Duodenal mucosa (tissue), 2 donors: ENCODE data around the gene TNRC6C.

Experiments used
- H3K27ac ChIP-seq: one replicate; pipeline ENCODE4 v1.7.0; 2013; ENCODE audit warnings: low read depth, low read length
- H3K27me3 ChIP-seq, 2 donors: one replicate each; pipeline ENCODE4 v1.7.0; 2013; ENCODE audit warnings: low read length in 2 of 2, control low read depth in 1 of 2; ENCODE audit not compliant: insufficient read depth in 2 of 2, control insufficient read depth in 1 of 2
- H3K36me3 ChIP-seq, 2 donors: one replicate each; pipeline ENCODE4 v1.7.0; 2013; ENCODE audit warnings: low read length in 2 of 2, control low read depth in 1 of 2; ENCODE audit not compliant: insufficient read depth in 2 of 2, control insufficient read depth in 1 of 2
- H3K4me1 ChIP-seq, 2 donors: one replicate each; pipeline ENCODE4 v1.7.0; 2013; ENCODE audit warnings: low read length in 2 of 2, control low read depth in 1 of 2; ENCODE audit not compliant: insufficient read depth in 2 of 2, control insufficient read depth in 1 of 2
- H3K4me3 ChIP-seq, 2 donors: one replicate each; pipeline ENCODE4 v1.7.0; 2013; ENCODE audit warnings: low read length in 2 of 2, low read depth in 1 of 2
- H3K9ac ChIP-seq, 2 donors: one replicate each; pipeline ENCODE4 v1.7.0; 2013; ENCODE audit warnings: low read length in 2 of 2, low read depth in 1 of 2
- H3K9me3 ChIP-seq, 2 donors: one replicate each; pipeline ENCODE4 v1.7.0; 2013; ENCODE audit warnings: low read length in 2 of 2, control low read depth in 1 of 2; ENCODE audit not compliant: control insufficient read depth in 1 of 2

The TNRC6C gene

DNA sequence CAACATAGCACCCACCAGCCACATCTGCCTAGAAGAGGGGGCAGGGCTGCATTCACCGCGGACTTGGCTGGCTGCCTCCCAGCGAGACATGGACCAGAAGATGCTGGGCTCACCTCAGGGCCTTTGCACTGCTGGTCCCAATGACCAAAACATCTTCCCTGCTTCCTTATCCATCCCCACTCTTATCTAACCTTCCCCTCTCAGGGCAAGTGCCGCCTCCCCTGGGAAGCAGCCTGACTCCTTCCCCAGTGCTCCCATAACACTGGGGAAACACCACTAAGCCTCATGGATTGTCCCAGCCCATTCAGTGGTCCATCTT is 164.4 kb downstream of the TNRC6C start:
- Histone ChIP-seq H3K4me1 (peaks cover 14 to 54% of the 10 kb centered on the region in 2 donors), H3K9ac (no peak overlapping the region), H3K9me3 (no peaks in the 10 kb centered on the region), H3K4me3 (no peak overlapping the region), H3K36me3 (peaks cover 0 to 38% of the 10 kb centered on the region in 2 donors), H3K27me3 (no peaks in the 10 kb centered on the region), H3K27ac (no peak overlapping the region)

- no peaks in the 10 kb centered on the region for H3K9me3 ChIP-seq
- no peak overlapping the region for H3K27ac ChIP-seq
- no peak overlapping the region for H3K4me3 ChIP-seq
- peaks cover 13 to 52% of the 10 kb centered on the region in 2 donors for H3K4me1 ChIP-seq
- H3K36me3 ChIP-seq: peaks cover 0 to 38% of the 10 kb centered on the region in 2 donors
- H3K27me3 ChIP-seq: no peaks in the 10 kb centered on the region
- H3K9ac ChIP-seq: no peak overlapping the region
These were observed 164.9 kb downstream of the TNRC6C start for GRCh38 chr17:78123258-78123929.

- peaks cover 0 to 34% of the 10 kb centered on the region in 2 donors for H3K36me3 ChIP-seq
- H3K4me3 ChIP-seq: no peak overlapping the region
- H3K4me1 ChIP-seq: peaks cover 17 to 58% of the 10 kb centered on the region in 2 donors
These were observed 165.8 kb downstream of the TNRC6C start for GRCh38 chr17:78124081-78124835.

DNA sequence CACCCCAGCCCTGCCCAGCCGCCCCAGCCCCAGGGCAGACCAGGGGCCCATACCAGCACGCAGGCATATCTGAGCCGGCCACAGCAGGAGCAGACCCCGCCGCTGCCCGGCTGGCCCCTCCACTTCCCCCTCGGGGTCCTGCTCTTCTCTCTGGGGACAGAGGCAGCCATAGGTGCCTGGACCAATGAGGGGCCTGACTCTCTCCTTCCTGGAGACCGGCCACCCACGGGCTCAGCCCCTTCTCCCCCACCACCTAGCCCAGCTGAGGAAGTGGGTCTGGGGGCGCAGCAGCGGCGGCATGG is 166.3 kb downstream of the TNRC6C start:
- no peak overlapping the region for H3K9ac ChIP-seq
- H3K36me3 ChIP-seq: peaks cover 0 to 34% of the 10 kb centered on the region in 2 donors
- H3K4me1 ChIP-seq: peaks cover 21 to 63% of the 10 kb centered on the region in 2 donors
- peak overlapping the region; percentile 32 for H3K27ac ChIP-seq
- H3K9me3 ChIP-seq: no peaks in the 10 kb centered on the region
- H3K27me3 ChIP-seq: no peaks in the 10 kb centered on the region
- no peak overlapping the region for H3K4me3 ChIP-seq

More at GRCh38 chr17:78124081-78124835, 165.8 kb downstream of the TNRC6C start:
- H3K9me3 ChIP-seq: no peaks in the 10 kb centered on the region
- H3K9ac ChIP-seq: no peak overlapping the region
- H3K27ac ChIP-seq: peak overlapping the region; percentile 32
- H3K27me3 ChIP-seq: no peaks in the 10 kb centered on the region

- Histone ChIP-seq H3K9me3 (no peaks in the 10 kb centered on the region), H3K4me1 (peaks cover 26 to 69% of the 10 kb centered on the region in 2 donors), H3K27me3 (no peaks in the 10 kb centered on the region), H3K4me3 (no peak overlapping the region), H3K9ac (no peak overlapping the region), H3K36me3 (peaks cover 0 to 32% of the 10 kb centered on the region in 2 donors), H3K27ac (no peak overlapping the region)
These were observed 166.8 kb downstream of the TNRC6C start for GRCh38 chr17:78125138-78125913.

DNA sequence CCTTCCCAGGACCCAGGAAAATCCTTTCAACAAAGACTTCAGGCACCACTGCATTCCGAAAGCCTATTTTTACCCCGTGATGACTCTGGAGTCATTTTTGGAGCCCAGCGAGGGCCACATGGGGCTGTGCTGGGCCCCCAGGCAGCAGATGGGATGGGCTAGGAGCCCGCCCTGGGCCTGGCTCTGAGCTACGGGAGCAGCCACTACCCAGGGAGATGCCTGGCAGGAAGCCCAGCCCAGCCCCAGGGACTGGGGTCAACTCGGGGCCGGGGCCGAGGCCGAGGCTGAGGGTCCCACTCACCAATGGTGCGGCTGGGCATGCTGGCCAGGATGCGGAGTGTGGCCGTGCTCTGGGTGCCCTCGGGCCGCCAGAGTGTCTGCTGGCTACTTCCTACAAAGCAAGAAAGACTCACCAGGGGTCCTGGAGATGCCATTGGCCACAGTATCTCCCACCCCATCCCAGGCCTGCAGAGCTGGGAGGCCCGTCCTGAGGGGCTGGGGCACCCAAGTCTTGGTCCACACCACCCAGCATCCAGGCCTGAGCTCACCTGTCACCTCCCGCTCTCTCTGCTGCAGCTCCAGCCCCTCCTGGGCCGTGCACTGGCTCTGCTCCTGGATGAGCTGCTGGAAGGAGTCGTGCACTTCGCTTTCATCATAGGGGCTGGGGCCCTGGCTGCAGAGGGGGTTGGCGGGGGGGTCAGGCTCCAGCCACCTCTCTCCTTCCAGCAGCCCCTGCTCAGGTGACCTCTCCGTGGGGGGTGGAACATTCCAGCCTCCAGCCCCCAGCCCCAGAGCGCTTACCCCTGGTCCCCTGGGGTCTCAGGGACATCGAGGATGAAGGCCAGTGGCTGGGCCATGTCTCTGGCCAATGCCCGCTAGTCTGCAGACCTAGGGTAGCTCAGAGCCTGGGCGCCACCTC is 167.7 kb downstream of the TNRC6C start:
- Histone ChIP-seq H3K9ac (peak overlapping the region in 1 of 2 donors; percentile 79), H3K4me1 (peaks cover 30 to 74% of the 10 kb centered on the region in 2 donors), H3K9me3 (no peaks in the 10 kb centered on the region), H3K27me3 (no peaks in the 10 kb centered on the region), H3K4me3 (peak overlapping the region; percentile 36 to 85), H3K27ac (no peak overlapping the region), H3K36me3 (peaks cover 0 to 25% of the 10 kb centered on the region in 2 donors)

GRCh38 chr17:78126895-78127238 is 168.4 kb downstream of the TNRC6C start:
- Histone ChIP-seq H3K4me1 (peaks cover 30 to 68% of the 10 kb centered on the region in 2 donors), H3K9ac (peak overlapping the region; percentile 79 to 84), H3K27me3 (no peaks in the 10 kb centered on the region)

DNA sequence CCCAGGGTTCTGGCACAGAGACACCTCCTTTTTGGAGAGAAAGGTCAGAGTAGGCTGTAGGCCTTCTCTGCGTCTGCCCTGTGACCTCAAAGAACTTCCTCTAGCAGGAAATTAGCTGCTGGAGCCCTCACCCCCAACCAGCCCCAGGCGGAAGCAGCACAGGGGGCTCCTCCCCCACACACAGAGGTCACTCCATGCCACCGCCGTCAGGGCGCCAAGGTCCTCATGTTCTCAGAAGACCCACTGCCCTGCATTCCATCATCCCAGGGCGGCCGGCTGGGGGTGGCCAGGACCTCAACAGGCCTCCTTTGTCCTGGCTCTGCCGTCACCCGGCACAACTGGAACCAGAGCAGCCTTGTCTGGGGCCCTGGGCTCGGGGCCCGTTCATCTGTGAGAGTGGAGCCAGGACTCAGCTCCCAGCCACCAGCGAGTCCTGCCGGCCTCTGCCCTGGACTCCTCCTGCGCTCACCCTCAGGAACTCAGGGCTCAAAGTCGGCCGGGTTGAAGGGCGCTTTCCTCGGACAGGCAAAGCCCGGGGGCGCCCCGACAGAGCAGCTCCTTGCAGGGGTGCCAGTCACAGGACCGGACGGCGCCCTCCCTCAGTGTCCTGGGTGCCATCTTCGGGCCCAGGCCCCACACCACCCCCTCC is 168.9 kb downstream of the TNRC6C start:
- Histone ChIP-seq H3K9ac (peak overlapping the region; percentile 79 to 84), H3K9me3 (no peaks in the 10 kb centered on the region), H3K4me1 (peaks cover 30 to 66% of the 10 kb centered on the region in 2 donors), H3K36me3 (peaks cover 0 to 17% of the 10 kb centered on the region in 2 donors), H3K4me3 (peak overlapping the region; percentile 79 to 85), H3K27ac (peak overlapping the region; percentile 80), H3K27me3 (no peaks in the 10 kb centered on the region)

More at GRCh38 chr17:78126895-78127238, 168.4 kb downstream of the TNRC6C start:
- Histone ChIP-seq H3K4me3 (peak overlapping the region; percentile 79 to 85), H3K27ac (peak overlapping the region; percentile 80), H3K9me3 (no peaks in the 10 kb centered on the region), H3K36me3 (peaks cover 0 to 22% of the 10 kb centered on the region in 2 donors)

DNA sequence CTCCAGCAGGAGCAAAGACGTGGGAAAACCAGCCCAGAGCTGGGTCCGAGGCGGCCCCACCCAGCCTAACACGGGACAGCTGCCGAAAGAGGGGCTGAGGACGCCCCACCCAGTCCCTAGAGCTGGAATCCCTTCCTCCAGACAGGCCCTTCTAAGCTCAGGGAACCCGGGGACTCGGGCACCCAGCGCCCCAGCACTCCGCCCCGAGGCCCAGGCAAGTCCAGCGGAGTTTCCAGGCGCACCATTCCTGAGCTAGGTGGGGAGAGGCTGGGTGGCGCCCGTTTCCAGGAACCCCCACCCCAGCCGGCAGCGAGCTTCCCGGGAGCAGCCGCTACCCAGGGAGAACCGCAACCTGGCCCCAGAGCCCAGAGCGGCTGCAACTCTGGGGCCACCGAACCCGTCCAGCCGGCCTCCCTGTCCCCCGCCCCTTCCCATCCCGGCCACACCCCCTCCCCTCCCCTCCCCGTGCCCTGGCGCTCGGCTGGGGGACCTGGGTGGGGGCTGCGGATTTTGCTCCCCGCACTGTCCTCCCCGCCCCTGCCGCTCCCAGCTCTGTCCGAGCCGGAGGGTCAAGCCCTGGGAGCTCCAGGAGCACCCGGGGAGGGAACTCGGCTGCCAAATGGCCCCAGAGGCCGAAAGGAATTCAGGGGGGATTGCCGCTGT is 169.5 kb downstream of the TNRC6C start:
- H3K36me3 ChIP-seq: peaks cover 0 to 11% of the 10 kb centered on the region in 2 donors
- H3K9me3 ChIP-seq: no peaks in the 10 kb centered on the region
- peak overlapping the region; percentile 79 to 85 for H3K4me3 ChIP-seq
- H3K4me1 ChIP-seq: peaks cover 35 to 67% of the 10 kb centered on the region in 2 donors
- no peaks in the 10 kb centered on the region for H3K27me3 ChIP-seq
- H3K27ac ChIP-seq: peak overlapping the region; percentile 80
- peak overlapping the region; percentile 79 to 84 for H3K9ac ChIP-seq
